Right forelimb (tissue), 1 donor: ENCODE measurements around the gene OR52L1.
"Not testable (repeated sequence)": the region's sequence is repeated elsewhere in the genome, so short reads cannot be mapped to it uniquely, and the experiment has no call there.

Experiments used
- DNase-seq: peaks from one replicate; pipeline ENCODE4 v3.0.0-alpha.2; 2018

Gene OR52L1

GRCh38 chr11:5986885-5987284 is at the start of gene OR52L1:
Gene OR52L1 (minus strand): TSS chr11:5986985. CDS start chr11:5986930, 55 bp downstream.
- no peak for DNase-seq

- DNase-seq: no peak
Measured at GRCh38 chr11:6030708-6031405, 44.1 kb upstream of the OR52L1 start, which contains the start of gene OR56A1. Gene OR56A1 (minus strand): TSS chr11:6030758. CDS start chr11:6027692, 3,066 bp downstream.

GRCh38 chr11:6027501-6027900 is 40.7 kb upstream of the OR52L1 start:
- DNase-seq: no peak

- no peak for DNase-seq
Measured at GRCh38 chr11:6025056-6025455, 38.3 kb upstream of the OR52L1 start.

GRCh38 chr11:6022956-6023355 is 36.2 kb upstream of the OR52L1 start:
- DNase-seq: no peak

GRCh38 chr11:6013042-6013441 is 26.3 kb upstream of the OR52L1 start:
- no peak for DNase-seq

GRCh38 chr11:6012035-6012668 is 25.4 kb upstream of the OR52L1 start:
- DNase-seq: no peak

- DNase-seq: no peak
Measured at GRCh38 chr11:6006846-6007245, 20.1 kb upstream of the OR52L1 start, which contains the start of gene OR56A4. Gene OR56A4 (minus strand): TSS chr11:6006946. CDS start chr11:6002992, 3,954 bp downstream.

- DNase-seq: no peak
Measured at GRCh38 chr11:6006395-6006794, 19.6 kb upstream of the OR52L1 start.

- no peak for DNase-seq
Measured at GRCh38 chr11:6002202-6002699, 15.5 kb upstream of the OR52L1 start.

- DNase-seq: no peak
Measured at GRCh38 chr11:5994791-5995190, 8.0 kb upstream of the OR52L1 start.

- no peak for DNase-seq
Measured at GRCh38 chr11:5992604-5993251, 5.9 kb upstream of the OR52L1 start.

GRCh38 chr11:5992150-5992549 is 5.4 kb upstream of the OR52L1 start:
- no peak for DNase-seq

GRCh38 chr11:5989203-5989602 is 2.4 kb upstream of the OR52L1 start:
- no peak for DNase-seq

- DNase-seq: no peak
Measured at GRCh38 chr11:5983443-5983842, 3.3 kb downstream of the OR52L1 start.

GRCh38 chr11:5973530-5973929 is 13.3 kb downstream of the OR52L1 start:
- no peak for DNase-seq

GRCh38 chr11:5968394-5968793 is 18.4 kb downstream of the OR52L1 start, which contains the start of gene OR56A5:
Gene OR56A5 (minus strand): TSS chr11:5968494. CDS start chr11:5968494, 0 bp downstream.
- no peak for DNase-seq

- DNase-seq: no peak
Measured at GRCh38 chr11:5967708-5968107, 19.1 kb downstream of the OR52L1 start.

GRCh38 chr11:5966958-5967357 is 19.8 kb downstream of the OR52L1 start:
- no peak for DNase-seq

GRCh38 chr11:5960704-5961320 is 26.0 kb downstream of the OR52L1 start:
- DNase-seq: not testable (repeated sequence)

- no peak for DNase-seq
Measured at GRCh38 chr11:5955586-5955985, 31.2 kb downstream of the OR52L1 start.

GRCh38 chr11:5941951-5942350 is 44.8 kb downstream of the OR52L1 start, which contains the start of gene OR56A3:
Gene OR56A3 (plus strand): TSS chr11:5942251. CDS start chr11:5947347, 5,096 bp downstream.
- no peak for DNase-seq

GRCh38 chr11:5940748-5941147 is 46.0 kb downstream of the OR52L1 start:
- DNase-seq: no peak
